ENCODE data around the gene SDHB. TPM values are rescaled to one million over a fixed set of nuclear protein-coding genes. Genes with fewer than 3 reads are reported as not detected.

SDHB gene
- total RNA-seq, 1 donor from 2014 or later: 72.7 TPM

DNA sequence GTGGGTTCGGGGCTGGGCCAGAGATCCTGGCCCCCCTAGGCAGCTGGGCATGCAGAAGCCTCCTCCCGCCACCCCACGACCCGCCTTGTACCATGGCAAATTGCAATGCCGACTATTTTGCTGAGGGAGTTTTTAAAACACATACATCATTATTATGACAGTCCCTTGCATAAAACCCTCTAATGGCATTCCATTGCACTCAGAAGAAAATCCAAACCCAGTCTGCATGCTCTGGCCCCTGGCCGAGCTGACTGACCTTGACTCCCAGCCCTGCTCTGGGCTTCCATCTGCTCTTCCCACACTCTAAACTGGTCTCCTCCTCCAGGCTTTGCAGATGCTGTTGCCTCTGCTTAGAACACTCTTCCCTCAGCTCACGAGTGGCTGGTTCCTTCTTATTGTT lies 37.4 kb upstream of the SDHB start:
- Mint-ChIP-seq H3K27ac (no peak overlapping the region), H3K36me3 (no peaks in the 10 kb centered on the region), H3K27me3 (no peaks in the 10 kb centered on the region), H3K4me1 (ENCODE audit: unreplicated experiment) (peaks cover 30% of the 10 kb centered on the region), H3K4me3 (no peak overlapping the region), H3K9me3 (no peaks in the 10 kb centered on the region)
- no peak for DNase-seq (ENCODE audit: extremely low spot score, unreplicated experiment)
- TF ChIP-seq, protein P1, sequence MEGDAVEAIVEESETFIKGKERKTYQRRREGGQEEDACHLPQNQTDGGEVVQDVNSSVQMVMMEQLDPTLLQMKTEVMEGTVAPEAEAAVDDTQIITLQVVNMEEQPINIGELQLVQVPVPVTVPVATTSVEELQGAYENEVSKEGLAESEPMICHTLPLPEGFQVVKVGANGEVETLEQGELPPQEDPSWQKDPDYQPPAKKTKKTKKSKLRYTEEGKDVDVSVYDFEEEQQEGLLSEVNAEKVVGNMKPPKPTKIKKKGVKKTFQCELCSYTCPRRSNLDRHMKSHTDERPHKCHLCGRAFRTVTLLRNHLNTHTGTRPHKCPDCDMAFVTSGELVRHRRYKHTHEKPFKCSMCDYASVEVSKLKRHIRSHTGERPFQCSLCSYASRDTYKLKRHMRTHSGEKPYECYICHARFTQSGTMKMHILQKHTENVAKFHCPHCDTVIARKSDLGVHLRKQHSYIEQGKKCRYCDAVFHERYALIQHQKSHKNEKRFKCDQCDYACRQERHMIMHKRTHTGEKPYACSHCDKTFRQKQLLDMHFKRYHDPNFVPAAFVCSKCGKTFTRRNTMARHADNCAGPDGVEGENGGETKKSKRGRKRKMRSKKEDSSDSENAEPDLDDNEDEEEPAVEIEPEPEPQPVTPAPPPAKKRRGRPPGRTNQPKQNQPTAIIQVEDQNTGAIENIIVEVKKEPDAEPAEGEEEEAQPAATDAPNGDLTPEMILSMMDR (conservative IDR thresholded peaks at IDR 0.05): no peak

DNA sequence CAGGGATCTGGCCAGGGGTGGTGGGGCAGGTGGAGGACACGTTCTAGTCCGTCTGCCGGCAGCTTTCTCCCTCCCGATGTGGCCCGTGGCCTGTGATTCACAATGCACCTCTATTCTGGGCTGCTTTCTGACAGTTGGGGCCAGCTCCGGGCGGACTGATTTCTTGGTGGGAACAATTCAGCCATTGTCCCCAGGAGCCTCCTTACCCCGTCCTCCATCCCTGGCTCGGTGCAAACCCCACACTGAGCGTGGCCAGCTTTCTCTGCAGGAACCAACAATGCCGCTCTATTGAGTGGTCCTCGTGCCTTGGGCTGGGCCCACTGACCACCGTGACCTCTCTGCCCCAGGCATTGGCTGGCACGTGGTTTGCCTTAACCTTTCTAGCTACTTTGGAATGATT lies 35.7 kb upstream of the SDHB start:
- no peak overlapping the region for H3K4me3 Mint-ChIP-seq
- peaks cover 15% of the 10 kb centered on the region for H3K4me1 Mint-ChIP-seq (ENCODE audit: unreplicated experiment)
- DNase-seq (ENCODE audit: extremely low spot score, unreplicated experiment): no peak
- TF ChIP-seq, protein P1 (conservative IDR thresholded peaks at IDR 0.05): no peak
- no peaks in the 10 kb centered on the region for H3K27me3 Mint-ChIP-seq
- no peak overlapping the region for H3K27ac Mint-ChIP-seq
- H3K36me3 Mint-ChIP-seq: no peaks in the 10 kb centered on the region
- no peaks in the 10 kb centered on the region for H3K9me3 Mint-ChIP-seq

DNA sequence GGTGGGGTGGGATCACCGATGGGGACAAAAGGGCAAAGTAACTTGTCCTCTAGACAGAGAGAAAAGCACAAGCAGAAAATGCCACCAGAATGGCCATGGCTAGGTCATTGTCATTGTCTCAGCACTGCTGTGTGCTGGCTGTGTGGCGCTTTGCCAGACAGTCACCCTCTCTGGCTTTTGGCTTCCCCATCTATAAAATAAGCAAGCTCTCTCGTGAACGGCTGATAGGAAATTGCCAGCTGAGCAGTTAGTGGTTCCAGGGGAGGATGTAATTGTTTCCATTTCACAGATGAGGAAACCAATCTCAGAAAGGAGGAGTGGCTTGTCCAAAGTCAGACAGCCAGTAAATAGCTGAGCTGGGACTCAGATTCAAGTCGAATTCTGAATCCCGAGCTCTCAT lies 32.9 kb upstream of the SDHB start:
- Mint-ChIP-seq H3K9me3 (no peaks in the 10 kb centered on the region), H3K36me3 (no peaks in the 10 kb centered on the region), H3K27me3 (no peaks in the 10 kb centered on the region), H3K27ac (no peak overlapping the region), H3K4me3 (no peak overlapping the region), H3K4me1 (ENCODE audit: unreplicated experiment) (peaks cover 11% of the 10 kb centered on the region)
- TF ChIP-seq, protein P1 (conservative IDR thresholded peaks at IDR 0.05): no peak
- no peak for DNase-seq (ENCODE audit: extremely low spot score, unreplicated experiment)

DNA sequence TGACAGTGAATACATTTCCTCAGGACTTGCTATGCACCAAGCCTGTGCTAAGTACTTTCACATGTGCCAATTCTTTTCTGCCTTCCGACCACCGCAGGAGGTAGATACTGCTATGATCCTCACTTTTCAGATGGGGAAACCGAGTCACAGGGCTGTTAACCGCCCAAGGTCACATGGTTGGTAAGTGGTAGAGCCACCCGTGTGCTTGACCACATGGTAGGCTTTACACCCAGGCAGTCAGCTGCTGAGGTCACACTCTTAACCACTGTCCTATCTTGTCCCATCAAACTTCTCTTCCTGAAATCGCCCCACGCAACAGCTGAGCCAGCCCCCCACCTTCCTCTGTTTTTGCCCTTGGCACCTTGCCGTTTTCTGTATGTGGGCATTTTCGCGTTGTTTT lies 31.0 kb upstream of the SDHB start:
- DNase-seq (ENCODE audit: extremely low spot score, unreplicated experiment): no peak
- Mint-ChIP-seq H3K4me1 (ENCODE audit: unreplicated experiment) (peaks cover 3% of the 10 kb centered on the region), H3K27me3 (no peaks in the 10 kb centered on the region), H3K9me3 (no peaks in the 10 kb centered on the region), H3K36me3 (no peaks in the 10 kb centered on the region), H3K4me3 (no peak overlapping the region), H3K27ac (no peak overlapping the region)
- TF ChIP-seq, protein P1 (conservative IDR thresholded peaks at IDR 0.05): no peak

DNA sequence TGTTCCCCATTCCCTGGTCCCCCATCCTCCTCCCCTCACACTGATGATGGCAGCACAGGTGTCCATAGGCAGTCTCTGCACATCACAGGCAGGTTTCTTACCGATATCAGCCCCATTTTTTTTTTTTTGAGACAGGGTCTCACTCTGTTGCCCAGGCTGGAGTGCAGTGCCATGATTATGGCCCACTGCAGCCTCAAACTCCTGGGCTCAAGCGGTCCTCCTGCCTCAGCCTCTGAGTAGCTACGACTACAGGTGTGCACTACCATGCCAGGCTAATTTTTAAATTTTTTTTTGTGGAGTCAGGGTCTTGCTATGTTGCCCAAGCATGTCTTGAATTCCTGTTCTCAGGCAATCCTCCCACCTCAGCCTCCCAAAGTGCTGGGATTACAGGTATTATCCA lies 28.9 kb upstream of the SDHB start:
- Mint-ChIP-seq H3K4me3 (no peak overlapping the region), H3K9me3 (no peaks in the 10 kb centered on the region), H3K27ac (no peak overlapping the region), H3K27me3 (no peaks in the 10 kb centered on the region), H3K4me1 (ENCODE audit: unreplicated experiment) (no peaks in the 10 kb centered on the region), H3K36me3 (no peaks in the 10 kb centered on the region)
- TF ChIP-seq, protein P1 (conservative IDR thresholded peaks at IDR 0.05): no peak
- no peak for DNase-seq (ENCODE audit: extremely low spot score, unreplicated experiment)

DNA sequence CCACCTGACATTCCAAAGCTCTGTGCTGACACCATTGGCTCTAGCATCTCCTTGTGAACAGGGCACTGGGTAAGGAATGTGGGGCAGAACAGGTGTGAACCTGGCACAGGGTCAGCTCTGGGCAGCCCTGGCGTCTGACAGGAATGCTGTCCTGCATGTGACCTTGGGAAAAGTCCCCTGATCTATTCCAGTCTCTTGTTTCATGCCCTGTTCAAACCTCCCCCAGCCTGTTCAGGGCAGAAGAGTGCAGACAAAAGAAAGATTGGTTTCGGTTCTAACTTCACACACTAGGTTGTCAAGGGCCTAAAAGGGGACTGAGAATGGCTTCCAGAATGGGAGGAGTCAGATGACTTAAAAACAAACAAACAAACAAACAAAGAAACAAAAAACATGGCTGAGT lies 27.6 kb upstream of the SDHB start:
- no peaks in the 10 kb centered on the region for H3K27me3 Mint-ChIP-seq
- no peak overlapping the region for H3K27ac Mint-ChIP-seq
- H3K4me1 Mint-ChIP-seq (ENCODE audit: unreplicated experiment): no peaks in the 10 kb centered on the region
- no peaks in the 10 kb centered on the region for H3K9me3 Mint-ChIP-seq
- no peak for DNase-seq (ENCODE audit: extremely low spot score, unreplicated experiment)
- TF ChIP-seq, protein P1 (conservative IDR thresholded peaks at IDR 0.05): no peak
- no peaks in the 10 kb centered on the region for H3K36me3 Mint-ChIP-seq
- no peak overlapping the region for H3K4me3 Mint-ChIP-seq
